Glutamatergic neuron (in vitro differentiated cells): ENCODE results near the gene RBFOX1. TPM values are rescaled to one million over a fixed set of nuclear protein-coding genes. Genes with fewer than 3 reads are reported as not detected.

Source experiments
- DNase-seq: peaks from one replicate; pipeline ENCODE4 v3.0.0; 2022
- H3K27ac Mint-ChIP-seq: one replicate; pipeline ENCODE4 v1.8.0; 2020; ENCODE audit warnings: mild to moderate bottlenecking, mixed read lengths, inconsistent platforms; ENCODE audit not compliant: unreplicated experiment
- H3K27me3 Mint-ChIP-seq: one replicate; pipeline ENCODE4 v1.8.0; 2020; ENCODE audit warnings: mild to moderate bottlenecking, moderate library complexity, mixed read lengths, inconsistent platforms; ENCODE audit not compliant: unreplicated experiment
- H3K36me3 Mint-ChIP-seq: one replicate; pipeline ENCODE4 v1.8.0; 2020; ENCODE audit warnings: mild to moderate bottlenecking, mixed read lengths, inconsistent platforms; ENCODE audit not compliant: unreplicated experiment
- H3K4me1 Mint-ChIP-seq: one replicate; pipeline ENCODE4 v1.8.0; 2020; ENCODE audit warnings: mild to moderate bottlenecking, low read depth, mixed read lengths, inconsistent platforms; ENCODE audit not compliant: unreplicated experiment
- H3K4me3 Mint-ChIP-seq: one replicate; pipeline ENCODE4 v1.8.0; 2020; ENCODE audit warnings: mild to moderate bottlenecking, mixed read lengths, inconsistent platforms; ENCODE audit not compliant: unreplicated experiment
- H3K9me3 Mint-ChIP-seq: one replicate; pipeline ENCODE4 v1.8.0; 2020; ENCODE audit warnings: mild to moderate bottlenecking, moderate library complexity, mixed read lengths, inconsistent platforms; ENCODE audit not compliant: unreplicated experiment
- total RNA-seq: library from RNA; stranded (reverse); fragmentation: NEBNext Ultra II Directional; extraction: Animal tissue kit (Norgen Biotek cat#: 25700); gene quantifications from one replicate; pipeline ENCODE4 v1.2.1, GENCODE V29; 2021; ENCODE audit not compliant: unreplicated experiment
- TF ChIP-seq, protein P1 (sequence below): fragments of 200-600 bp; sonication (generic); IDR thresholded peaks from one replicate; pipeline ENCODE4 v1.5.0; 2021; ENCODE audit not compliant: partially characterized antibody, unreplicated experiment

The RBFOX1 gene
- total RNA-seq, 1 donor from 2014 or later = 30.5 TPM

DNA sequence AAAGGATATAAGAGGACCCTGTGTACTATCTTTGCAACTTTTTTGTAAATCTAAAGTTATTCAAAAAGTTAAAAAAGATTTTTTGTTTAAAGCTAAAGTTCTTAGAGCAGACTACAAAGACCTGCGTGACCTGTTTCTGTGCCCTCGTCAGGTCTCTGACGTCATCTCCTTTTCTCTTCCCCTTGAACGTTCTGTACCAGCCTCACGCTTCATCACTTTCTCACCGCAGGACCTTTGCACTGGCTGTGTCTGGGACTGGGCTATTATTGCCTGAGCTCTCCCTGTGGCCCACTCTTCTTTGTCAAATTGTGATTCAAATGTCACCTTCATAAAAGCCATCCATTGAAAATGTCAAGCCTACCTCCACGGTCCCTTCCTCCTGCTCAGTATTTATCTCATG lies 222.8 kb downstream of the RBFOX1 start:
- Mint-ChIP-seq H3K27ac (no peak overlapping the region), H3K4me3 (no peak overlapping the region), H3K36me3 (no peaks in the 10 kb centered on the region), H3K27me3 (no peaks in the 10 kb centered on the region), H3K4me1 (no peaks in the 10 kb centered on the region), H3K9me3 (peaks cover 4% of the 10 kb centered on the region)
- no peak for DNase-seq
- TF ChIP-seq, protein P1, sequence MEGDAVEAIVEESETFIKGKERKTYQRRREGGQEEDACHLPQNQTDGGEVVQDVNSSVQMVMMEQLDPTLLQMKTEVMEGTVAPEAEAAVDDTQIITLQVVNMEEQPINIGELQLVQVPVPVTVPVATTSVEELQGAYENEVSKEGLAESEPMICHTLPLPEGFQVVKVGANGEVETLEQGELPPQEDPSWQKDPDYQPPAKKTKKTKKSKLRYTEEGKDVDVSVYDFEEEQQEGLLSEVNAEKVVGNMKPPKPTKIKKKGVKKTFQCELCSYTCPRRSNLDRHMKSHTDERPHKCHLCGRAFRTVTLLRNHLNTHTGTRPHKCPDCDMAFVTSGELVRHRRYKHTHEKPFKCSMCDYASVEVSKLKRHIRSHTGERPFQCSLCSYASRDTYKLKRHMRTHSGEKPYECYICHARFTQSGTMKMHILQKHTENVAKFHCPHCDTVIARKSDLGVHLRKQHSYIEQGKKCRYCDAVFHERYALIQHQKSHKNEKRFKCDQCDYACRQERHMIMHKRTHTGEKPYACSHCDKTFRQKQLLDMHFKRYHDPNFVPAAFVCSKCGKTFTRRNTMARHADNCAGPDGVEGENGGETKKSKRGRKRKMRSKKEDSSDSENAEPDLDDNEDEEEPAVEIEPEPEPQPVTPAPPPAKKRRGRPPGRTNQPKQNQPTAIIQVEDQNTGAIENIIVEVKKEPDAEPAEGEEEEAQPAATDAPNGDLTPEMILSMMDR = no peak

- H3K36me3 Mint-ChIP-seq = no peaks in the 10 kb centered on the region
- TF ChIP-seq, protein P1 = no peak
- H3K27ac Mint-ChIP-seq = no peak overlapping the region
- H3K4me1 Mint-ChIP-seq = no peaks in the 10 kb centered on the region
- H3K9me3 Mint-ChIP-seq = peaks cover 10% of the 10 kb centered on the region
- H3K4me3 Mint-ChIP-seq = no peak overlapping the region
- no peaks in the 10 kb centered on the region for H3K27me3 Mint-ChIP-seq
- DNase-seq = no peak
Observed at GRCh38 chr16:7561908-7562405, 229.3 kb downstream of the RBFOX1 start.

DNA sequence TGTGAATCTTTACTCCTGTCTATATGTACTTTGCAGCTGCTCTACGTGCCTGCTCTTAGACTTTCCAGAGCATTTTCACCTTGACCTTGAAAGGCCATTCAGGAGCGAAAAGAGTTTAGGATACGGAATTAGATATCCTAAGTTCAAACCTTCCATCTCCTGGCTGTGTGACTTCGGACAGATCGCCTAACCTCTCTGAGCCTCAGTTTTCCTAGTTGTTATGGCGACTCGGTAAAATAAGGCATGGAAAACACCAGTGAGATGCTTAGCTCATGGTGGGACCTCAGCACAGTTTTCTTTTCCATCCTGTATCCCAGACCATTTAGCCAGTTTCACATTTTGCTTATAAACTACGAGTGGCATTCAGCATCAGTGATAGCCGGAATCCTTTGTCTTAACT lies 233.7 kb downstream of the RBFOX1 start:
- TF ChIP-seq, protein P1 = no peak
- Mint-ChIP-seq H3K36me3 (no peaks in the 10 kb centered on the region), H3K27me3 (peaks cover 3% of the 10 kb centered on the region), H3K4me1 (no peaks in the 10 kb centered on the region), H3K9me3 (peaks cover 5% of the 10 kb centered on the region), H3K27ac (no peak overlapping the region), H3K4me3 (no peak overlapping the region)
- DNase-seq = no peak

GRCh38 chr16:7571366-7571765 lies 238.7 kb downstream of the RBFOX1 start:
- Mint-ChIP-seq H3K27ac (no peak overlapping the region), H3K4me1 (no peaks in the 10 kb centered on the region), H3K4me3 (no peak overlapping the region), H3K36me3 (no peaks in the 10 kb centered on the region), H3K27me3 (peaks cover 5% of the 10 kb centered on the region), H3K9me3 (peaks cover 10% of the 10 kb centered on the region)
- no peak for DNase-seq
- TF ChIP-seq, protein P1 = no peak

DNA sequence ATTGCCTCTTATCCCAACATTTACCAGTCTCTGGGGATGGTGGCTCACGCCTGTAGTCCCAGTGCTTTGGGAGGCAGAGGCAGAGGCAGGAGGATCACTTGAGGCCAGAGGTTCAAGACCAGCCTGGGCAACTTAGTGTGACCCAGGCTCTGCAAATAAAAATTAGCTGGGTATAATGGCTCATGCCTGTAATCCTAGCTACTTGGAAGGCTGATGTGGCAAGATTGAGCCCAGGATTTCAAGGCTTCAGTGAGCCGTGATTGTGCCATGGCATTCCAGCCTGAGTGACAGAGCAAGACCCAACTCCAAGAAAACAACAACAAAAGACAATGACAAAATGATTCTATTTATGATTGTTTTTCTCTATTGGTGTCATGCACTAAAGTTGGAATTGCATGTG lies 244.9 kb downstream of the RBFOX1 start:
- Mint-ChIP-seq H3K27ac (no peak overlapping the region), H3K27me3 (peaks cover 4% of the 10 kb centered on the region), H3K36me3 (no peaks in the 10 kb centered on the region), H3K4me3 (no peak overlapping the region), H3K9me3 (peaks cover 12% of the 10 kb centered on the region), H3K4me1 (no peaks in the 10 kb centered on the region)
- TF ChIP-seq, protein P1 = no peak
- DNase-seq = no peak
